GDM1 (cell line): Measurements from ENCODE around the gene ARID1B.

Source experiments
- DNase-seq: peaks from one replicate; lab custom pipeline; 2025; lab: John Stamatoyannopoulos, UW

Gene ARID1B

GRCh38 chr6:157227202-157228166 lies 450.3 kb downstream of the ARID1B start:
- DNase-seq, result no peak

- no peak for DNase-seq
Measured at GRCh38 chr6:157228426-157229131, 451.4 kb downstream of the ARID1B start.

GRCh38 chr6:157229132-157229618 lies 452.0 kb downstream of the ARID1B start:
- DNase-seq, result no peak

DNA sequence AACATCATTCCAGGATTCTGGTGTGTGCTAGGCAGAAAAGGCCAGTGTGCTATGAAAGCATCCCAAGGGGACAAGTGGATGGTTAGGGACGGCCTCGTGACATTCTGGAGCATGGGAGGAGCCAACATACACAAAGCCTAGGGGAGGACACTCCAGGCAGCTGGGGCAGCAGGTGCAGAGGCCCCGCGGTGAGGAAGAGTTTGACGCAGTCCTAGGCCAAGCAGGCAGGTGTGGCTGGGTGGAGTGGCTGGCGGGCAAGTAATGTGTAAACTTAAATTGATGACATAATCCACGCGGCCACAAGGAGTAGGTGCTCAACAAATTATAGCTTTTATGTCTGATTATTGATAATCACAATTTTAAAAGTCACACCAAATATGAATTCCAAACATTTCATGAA lies 452.5 kb downstream of the ARID1B start:
- no peak for DNase-seq

DNA sequence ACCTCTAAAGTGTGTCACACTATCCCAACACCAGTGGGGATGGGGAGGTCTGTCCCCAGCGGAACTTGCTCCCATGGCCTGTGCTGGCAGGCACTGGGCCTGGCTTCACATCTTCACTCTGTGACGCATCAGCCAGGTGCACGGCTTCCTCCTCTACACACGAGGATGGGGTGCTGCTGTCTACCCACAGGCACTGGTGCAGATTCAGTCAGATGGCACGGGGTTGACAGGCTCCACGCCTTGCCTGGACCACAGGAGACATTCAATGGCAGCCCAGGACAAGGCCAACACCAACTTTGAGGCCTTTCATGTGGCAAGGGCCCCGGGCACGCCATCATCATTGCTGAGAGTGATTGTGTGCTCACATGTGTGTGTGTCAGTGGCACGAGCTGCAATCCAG lies 453.7 kb downstream of the ARID1B start:
- DNase-seq, result no peak

DNA sequence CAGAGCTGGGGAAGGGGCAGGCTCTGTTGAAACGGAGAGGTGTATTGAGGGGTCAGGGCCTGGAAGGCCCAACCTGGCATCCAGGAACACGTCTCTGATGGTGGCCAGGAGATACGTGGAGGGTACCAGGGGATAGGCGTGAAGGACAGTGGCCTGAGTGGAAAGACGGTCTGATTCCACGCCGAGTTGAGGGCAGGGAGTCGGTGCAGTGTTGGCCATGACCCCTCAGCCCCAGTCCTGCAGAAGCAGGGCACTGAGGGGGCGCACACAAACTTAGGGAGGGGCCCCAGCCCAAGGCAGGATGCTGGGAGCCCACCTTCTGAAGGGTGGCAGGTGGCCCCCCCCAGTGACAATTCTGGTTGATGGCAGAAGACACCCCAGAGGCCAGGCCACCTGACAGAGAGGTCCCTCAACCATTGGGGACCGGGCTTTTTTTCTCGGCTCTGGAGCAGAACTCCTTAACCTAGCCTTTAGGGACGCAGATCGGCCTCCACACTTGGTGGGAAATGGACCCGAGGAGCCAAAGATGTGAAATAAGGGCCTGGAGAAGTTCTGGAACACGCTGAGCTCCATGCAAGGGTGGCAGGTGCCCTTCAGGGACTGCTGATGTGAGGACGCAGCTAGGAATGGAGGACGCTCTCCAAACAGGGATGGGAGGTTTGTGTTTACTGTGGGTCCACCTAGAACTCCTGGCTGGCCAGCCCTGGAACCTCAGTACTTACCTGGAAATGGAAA lies 455.1 kb downstream of the ARID1B start:
- no peak for DNase-seq

DNA sequence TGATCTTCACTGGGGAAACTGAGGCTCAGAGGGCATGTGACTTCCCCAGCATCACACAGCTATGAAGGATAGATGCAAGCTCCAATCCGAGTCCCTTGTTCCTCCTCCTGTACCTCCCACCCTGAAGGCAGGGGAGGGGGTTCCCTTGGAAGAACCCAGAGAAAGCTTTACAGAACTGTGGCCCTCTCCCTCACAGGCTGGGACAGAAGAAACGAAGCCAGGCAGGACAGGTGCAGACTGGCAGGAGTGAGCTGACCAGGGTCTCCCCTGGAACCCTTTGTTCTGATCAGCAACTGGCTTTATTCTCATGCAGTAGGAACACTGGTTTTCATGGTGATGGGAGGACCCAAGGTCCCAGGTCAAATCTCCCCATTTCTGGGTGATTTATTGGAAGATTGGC lies 456.0 kb downstream of the ARID1B start:
- no peak for DNase-seq

DNA sequence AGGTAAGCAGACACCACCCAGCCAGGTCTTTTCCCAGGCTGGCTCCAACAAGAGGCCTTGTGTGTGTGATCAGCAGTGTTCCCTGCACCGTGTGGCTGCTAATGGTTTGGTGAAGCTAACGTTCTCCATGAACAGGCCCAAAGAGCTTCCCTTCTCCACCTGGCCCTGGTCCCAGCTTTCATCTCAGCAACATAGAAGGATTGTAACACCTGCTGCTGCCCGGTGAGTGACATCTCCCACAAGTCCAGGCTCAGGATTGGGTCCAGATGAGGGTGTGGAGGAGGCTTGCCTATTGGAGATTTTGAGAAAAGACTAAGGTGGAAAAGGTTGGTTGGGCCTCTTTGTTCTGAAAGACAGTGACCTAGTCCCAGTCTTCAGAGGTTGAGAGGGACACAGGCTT lies 456.5 kb downstream of the ARID1B start:
- DNase-seq, result no peak

GRCh38 chr6:157235600-157236039 lies 458.4 kb downstream of the ARID1B start:
- DNase-seq, result no peak

GRCh38 chr6:157236040-157236725 lies 459.0 kb downstream of the ARID1B start:
- no peak for DNase-seq

DNA sequence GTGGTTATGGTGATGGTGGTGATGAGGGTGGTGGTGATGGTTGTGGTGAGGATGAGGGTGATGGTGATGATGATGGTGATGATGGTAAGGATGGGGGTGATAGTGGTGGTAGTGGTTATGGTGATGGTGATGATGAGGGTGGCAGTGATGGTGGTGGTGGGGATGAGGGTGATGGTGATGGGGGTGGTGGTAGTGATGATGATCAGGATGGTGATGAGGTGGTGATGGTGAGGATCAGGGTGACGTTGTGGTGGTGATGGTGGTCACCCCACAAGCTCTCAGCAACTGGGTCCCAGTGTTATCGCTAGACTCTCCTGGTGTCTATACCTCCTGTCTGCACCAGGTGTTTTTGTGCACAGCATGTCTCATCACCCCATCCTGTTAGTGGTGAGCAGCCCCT lies 461.2 kb downstream of the ARID1B start:
- DNase-seq, result no peak

- no peak for DNase-seq
Measured at GRCh38 chr6:157239148-157239547, 462.0 kb downstream of the ARID1B start.

DNA sequence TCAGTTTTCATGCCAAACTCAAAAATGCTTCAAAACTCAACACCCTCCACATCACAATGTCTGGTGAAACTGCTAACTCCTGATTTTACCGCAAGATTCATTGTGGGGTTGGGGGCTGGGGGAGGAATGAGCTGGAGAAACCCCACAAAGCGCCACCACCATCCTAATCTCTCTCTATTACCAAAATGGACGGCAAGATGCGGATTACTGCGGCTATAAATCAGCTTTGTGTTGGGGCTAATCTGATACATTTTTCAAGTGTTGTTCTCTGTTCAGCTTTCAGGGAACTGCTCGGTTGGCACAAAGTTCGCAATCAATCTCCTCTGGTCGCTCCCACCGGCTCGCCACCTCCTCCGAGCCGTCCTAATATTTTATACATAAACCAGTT lies 462.5 kb downstream of the ARID1B start:
- no peak for DNase-seq

GRCh38 chr6:157240059-157240959 lies 463.1 kb downstream of the ARID1B start:
- DNase-seq, result no peak

- no peak for DNase-seq
Measured at GRCh38 chr6:157240960-157241311, 463.8 kb downstream of the ARID1B start.

DNA sequence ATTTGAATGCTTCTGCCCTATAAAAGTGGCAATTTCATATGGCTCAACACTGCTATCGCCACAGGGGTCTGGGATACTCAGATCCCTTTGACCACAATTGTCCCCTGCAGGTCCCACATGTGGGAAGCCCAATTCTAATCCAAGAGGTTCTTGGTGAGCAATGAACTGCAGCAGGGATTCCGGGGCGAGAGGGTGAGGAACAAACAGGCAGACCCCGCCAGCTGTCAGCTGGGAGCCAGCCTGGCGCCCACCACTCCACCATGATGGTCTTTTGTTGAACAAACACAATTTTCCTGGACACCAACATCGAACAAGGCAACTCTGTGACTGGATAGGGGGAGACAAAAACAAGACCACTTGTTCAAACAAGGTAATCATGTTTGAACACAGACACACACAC lies 465.6 kb downstream of the ARID1B start:
- no peak for DNase-seq

DNA sequence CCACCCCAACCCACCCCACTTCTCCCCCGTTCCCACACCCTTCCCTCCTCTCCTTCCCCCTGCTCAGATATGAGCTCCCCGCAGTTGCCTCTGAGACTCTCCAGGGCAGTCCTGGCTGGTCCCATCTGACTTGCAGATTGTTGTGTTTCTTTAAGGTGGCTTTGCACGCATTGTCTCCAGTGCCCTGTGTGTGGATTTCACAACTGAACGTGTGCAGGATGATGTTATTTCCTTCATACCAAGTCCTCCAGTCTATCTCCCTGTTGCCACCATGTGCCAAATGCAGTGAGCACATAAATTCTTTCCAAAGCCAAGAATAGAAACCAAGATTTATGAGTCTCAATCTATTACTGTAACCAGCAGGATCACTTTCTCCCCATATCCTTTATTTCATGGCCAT lies 467.0 kb downstream of the ARID1B start:
- no peak for DNase-seq

GRCh38 chr6:157244780-157245179 lies 467.6 kb downstream of the ARID1B start:
- DNase-seq, result no peak

GRCh38 chr6:157245436-157245835 lies 468.3 kb downstream of the ARID1B start:
- no peak for DNase-seq

DNA sequence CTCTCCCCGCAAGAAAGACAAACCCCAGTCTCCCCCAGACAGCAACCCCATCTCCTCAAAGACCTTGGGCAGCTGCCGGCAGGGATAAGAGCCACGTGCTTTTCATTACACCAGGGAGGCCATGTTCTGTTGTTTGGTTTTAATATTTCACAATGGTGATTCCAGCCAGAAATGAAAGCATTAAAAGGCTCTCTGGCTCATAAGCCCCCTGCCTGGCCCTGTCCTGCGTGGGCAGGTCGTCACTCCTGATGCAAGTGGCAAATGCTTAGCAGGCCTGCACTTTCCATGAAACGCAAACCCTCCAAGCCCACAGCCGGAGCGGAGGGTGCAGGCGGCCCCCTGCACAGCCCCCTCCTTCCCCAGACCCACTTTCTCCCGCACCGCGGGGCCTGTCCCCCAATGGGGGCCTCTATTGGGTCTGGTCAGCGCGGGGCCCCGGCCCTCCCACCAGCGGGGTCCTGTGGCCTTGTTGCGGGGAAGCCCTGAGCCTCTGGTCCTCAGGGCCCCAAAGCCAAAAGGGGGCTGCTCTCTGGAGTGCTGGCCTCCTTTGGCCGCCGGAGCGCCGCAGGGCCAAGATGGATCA lies 469.0 kb downstream of the ARID1B start:
- DNase-seq, result no peak
